Heart right ventricle (tissue), 16 donors: ENCODE data around the gene NAP1L5. TPM values are rescaled to one million over a fixed set of nuclear protein-coding genes. Genes with fewer than 3 reads are reported as not detected.

Source experiments
- ATAC-seq, 8 donors: fragments of 200-7000 bp; cut with Tn5 transposase; one replicate each; pipeline ENCODE4 v1.9.1; 2020; ENCODE audit warnings: mild to moderate bottlenecking in 8 of 8, moderate library complexity in 8 of 8, moderate number of reproducible peaks in 1 of 8
- DNase-seq, 2 donors: peaks; one replicate each; pipeline ENCODE4 v3.0.0-alpha.2; 2020
- H3K27ac ChIP-seq, 10 donors: fragments of 200-600 bp; sonication (generic) in 2 of 10; one replicate each; pipeline versions ENCODE4 v1.5.0 to v1.8.0; 2020 to 2022; ENCODE audit warnings: mild to moderate bottlenecking in 3 of 10
- H3K27me3 ChIP-seq, 7 donors: fragments of 200-600 bp; one replicate each; pipeline ENCODE4 v1.8.0; 2021 to 2022; ENCODE audit warnings: mild to moderate bottlenecking in 2 of 7
- H3K36me3 ChIP-seq, 9 donors: fragments of 200-600 bp; sonication (generic) in 1 of 9; one replicate each; pipeline versions ENCODE4 v1.5.0 to v1.8.0; 2020 to 2022; ENCODE audit warnings: mild to moderate bottlenecking in 2 of 9
- H3K4me1 ChIP-seq, 9 donors: fragments of 200-600 bp; sonication (generic) in 1 of 9; one replicate each; pipeline versions ENCODE4 v1.5.0 to v1.8.0; 2020 to 2022; ENCODE audit warnings: mild to moderate bottlenecking in 4 of 9
- H3K4me3 ChIP-seq, 10 donors: fragments of 200-600 bp; sonication (generic) in 2 of 10; one replicate each; pipeline versions ENCODE4 v1.5.0 to v1.8.0; 2020 to 2022; ENCODE audit warnings: mild to moderate bottlenecking in 7 of 10, moderate library complexity in 2 of 10
- H3K9me3 ChIP-seq, 11 donors: fragments of 200-600 bp in 10 of 11; sonication (generic) in 2 of 11; one replicate each; pipeline versions ENCODE4 v1.5.0 to v1.8.0; 2013 to 2022; ENCODE audit warnings: mild to moderate bottlenecking in 2 of 11, control low read depth in 1 of 11, moderate library complexity in 1 of 11
- WGBS, 2 donors: extraction: QIAGEN DNeasy Blood & Tissue Kit; methylation state at CpG; one replicate each; pipeline ENCODE4 v1.1.7; 2013; ENCODE audit warnings: inconsistent platforms in 1 of 2; 5-methylcytosine and 5-hydroxymethylcytosine counted together
- intact Hi-C, 10 donors: fragments of 100-400 bp; cut with DNase I; formaldehyde crosslinking; loops; one replicate each; pipeline versions ENCODE4 v1.11.1 to v1.14.2; 2022
- polyA plus RNA-seq, 2 donors: library from polyadenylated mRNA; stranded (reverse); fragments of 200-250 nt; gene quantifications; one replicate each; pipeline ENCODE4 v1.2.3, GENCODE V29; 2013
- total RNA-seq, 10 donors: library from RNA; stranded (reverse); fragmentation: NEBNext Ultra II Directional in 3 of 10; extraction: Animal tissue kit (Norgen Biotek cat#: 25700) in 3 of 10; gene quantifications; one replicate each; pipeline versions ENCODE4 v1.2.1 to v1.2.4, GENCODE V29; 2021 to 2023
- TF ChIP-seq, protein P1 (sequence below), 9 donors: fragments of 200-600 bp; sonication (generic) in 2 of 9; IDR thresholded peaks; one replicate each; pipeline versions ENCODE4 v1.5.0 to v1.8.0; 2021 to 2022; ENCODE audit warnings: antibody characterized with exemption in 9 of 9, mild to moderate bottlenecking in 5 of 9, moderate library complexity in 1 of 9
- donor health status: Arrhythmogenic right ventricular cardiomyopathy.
- donor health status: ischemic (EF 13 %, LVEDD 7.1; RV severe dilation, severe dysfunction).
- donor health status: healthy with polysubstance abuse.
- donor health status: DM: no; HTN: yes; CAD: no.
- donor health status: DM: no; HTN: no; CAD: no.
- donor health status: ischemic (EF 25% LVEDD 6.9; RV normal size, moderate dysfunction).
- donor health status: ischemic (EF 25% LVEDD 5.7; RV mildly dilated, moderate dysfunction).
- donor health status: healthy.
- donor health status: DM: yes; HTN: yes; CAD: no.
- donor health status: Ischemic cardiomyopathy.
- donor health status: ischemic (EF 35%, LVEDD 5.7; RV mildly dilated, moderate dysfunction).
- donor health status: nonischemic (EF 11% LVEDD 7.7; RV severe dilation, severe dysfunction).
- donor health status: DM: yes; HTN: yes; CAD: no.
- donor health status: PGD.
- donor health status: ischemic (EF 29% LVEDD 5.4; RV normal size, mild dysfunction).
- donor health status: nonischemic (EF 23%, LVEDD 6.1; RV moderate dilation, normal function).

Gene NAP1L5
- total and polyA plus RNA-seq, 12 donors = 2.6 to 7.9 (median 6.1) TPM

DNA sequence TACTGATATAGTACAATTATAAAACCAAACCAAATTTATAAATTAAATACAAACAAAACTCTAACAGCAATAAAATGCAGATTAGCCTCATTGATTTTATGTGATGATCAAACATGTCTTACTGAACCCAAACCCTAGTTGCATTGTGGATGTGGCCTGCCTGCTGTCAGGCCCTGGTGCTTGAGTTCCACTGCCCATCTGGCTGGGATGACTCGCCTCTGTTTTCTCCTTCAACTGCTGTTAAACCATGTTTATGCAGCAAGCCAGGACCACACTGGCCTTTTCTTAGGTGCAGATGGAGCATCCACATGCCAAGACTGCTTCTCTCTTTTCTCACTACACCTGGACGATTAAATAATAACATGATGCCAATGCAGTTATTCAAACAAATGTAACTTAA, 22.6 kb downstream of the NAP1L5 start:
- Histone ChIP-seq H3K27me3 (no peaks in the 10 kb centered on the region), H3K36me3 (peaks cover 0 to 87% (median 50%) of the 10 kb centered on the region in 9 donors), H3K9me3 (no peaks in the 10 kb centered on the region), H3K27ac (no peak overlapping the region), H3K4me3 (no peak overlapping the region), H3K4me1 (no peaks in the 10 kb centered on the region)
- 90 to 92% methylated on average over 2 of the region's 2 CpGs for WGBS, 2 donors
- intact Hi-C loops = no loop called here
- TF ChIP-seq, protein P1, sequence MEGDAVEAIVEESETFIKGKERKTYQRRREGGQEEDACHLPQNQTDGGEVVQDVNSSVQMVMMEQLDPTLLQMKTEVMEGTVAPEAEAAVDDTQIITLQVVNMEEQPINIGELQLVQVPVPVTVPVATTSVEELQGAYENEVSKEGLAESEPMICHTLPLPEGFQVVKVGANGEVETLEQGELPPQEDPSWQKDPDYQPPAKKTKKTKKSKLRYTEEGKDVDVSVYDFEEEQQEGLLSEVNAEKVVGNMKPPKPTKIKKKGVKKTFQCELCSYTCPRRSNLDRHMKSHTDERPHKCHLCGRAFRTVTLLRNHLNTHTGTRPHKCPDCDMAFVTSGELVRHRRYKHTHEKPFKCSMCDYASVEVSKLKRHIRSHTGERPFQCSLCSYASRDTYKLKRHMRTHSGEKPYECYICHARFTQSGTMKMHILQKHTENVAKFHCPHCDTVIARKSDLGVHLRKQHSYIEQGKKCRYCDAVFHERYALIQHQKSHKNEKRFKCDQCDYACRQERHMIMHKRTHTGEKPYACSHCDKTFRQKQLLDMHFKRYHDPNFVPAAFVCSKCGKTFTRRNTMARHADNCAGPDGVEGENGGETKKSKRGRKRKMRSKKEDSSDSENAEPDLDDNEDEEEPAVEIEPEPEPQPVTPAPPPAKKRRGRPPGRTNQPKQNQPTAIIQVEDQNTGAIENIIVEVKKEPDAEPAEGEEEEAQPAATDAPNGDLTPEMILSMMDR (IDR thresholded peaks at IDR 0.05) = no peak
- ATAC-seq = no peak
- no peak for DNase-seq

DNA sequence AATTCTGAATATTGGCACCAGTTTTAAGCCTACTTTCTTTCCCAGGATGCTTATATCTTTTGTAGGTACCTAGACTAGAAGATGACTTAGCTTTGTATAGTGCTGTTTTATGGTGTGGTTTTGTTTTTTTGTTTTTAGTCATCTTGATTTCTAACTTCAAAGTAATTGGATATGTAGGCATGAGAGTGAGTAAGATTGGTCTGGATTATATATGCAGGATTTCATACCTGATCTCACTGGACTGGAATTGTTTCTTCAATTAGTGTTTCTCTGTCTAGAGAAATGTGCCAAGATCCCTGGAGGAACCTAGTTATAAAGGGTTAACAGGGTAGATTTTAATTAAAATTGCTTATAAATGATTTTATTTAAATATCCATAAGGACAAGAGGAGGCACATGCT, 23.1 kb downstream of the NAP1L5 start:
- peaks cover 0 to 87% (median 51%) of the 10 kb centered on the region in 9 donors for H3K36me3 ChIP-seq

DNA sequence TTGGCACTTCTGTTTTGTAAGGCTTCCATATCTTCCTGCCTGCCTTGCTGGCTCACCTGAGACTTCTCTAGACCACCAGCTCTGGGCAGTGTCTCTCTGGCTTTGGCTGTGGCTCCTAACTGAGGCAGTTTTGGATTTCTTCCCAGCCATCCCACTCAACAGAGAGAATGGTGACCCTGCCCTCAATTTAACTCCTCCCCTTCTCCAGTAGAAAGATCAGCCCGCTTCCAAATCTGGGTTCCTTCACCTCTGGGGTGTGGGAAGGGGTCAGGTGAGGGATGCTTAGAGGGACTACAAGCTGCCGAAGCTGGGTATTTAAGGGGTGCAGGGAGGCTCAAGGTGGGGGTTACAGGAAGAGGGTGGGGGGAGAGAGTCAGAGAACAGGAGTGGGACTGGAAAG, 23.7 kb downstream of the NAP1L5 start:
- Histone ChIP-seq H3K27me3 (no peaks in the 10 kb centered on the region), H3K27ac (no peak overlapping the region), H3K36me3 (peaks cover 0 to 87% (median 47%) of the 10 kb centered on the region in 9 donors), H3K4me1 (no peaks in the 10 kb centered on the region), H3K9me3 (no peaks in the 10 kb centered on the region), H3K4me3 (no peak overlapping the region)
- DNase-seq (no peak), ATAC-seq (no peak)
- TF ChIP-seq, protein P1 (IDR thresholded peaks at IDR 0.05) = no peak
- 86 to 90% methylated on average over 2 of the region's 2 CpGs for WGBS, 2 donors
- intact Hi-C loops = no loop called here

More for the DNA sequence above, 23.1 kb downstream of the NAP1L5 start:
- H3K9me3 ChIP-seq = no peaks in the 10 kb centered on the region
- H3K27ac ChIP-seq = no peak overlapping the region
- no peak for ATAC-seq
- H3K4me3 ChIP-seq = no peak overlapping the region
- DNase-seq = no peak
- H3K27me3 ChIP-seq = no peaks in the 10 kb centered on the region
- H3K4me1 ChIP-seq = no peaks in the 10 kb centered on the region
- TF ChIP-seq, protein P1 (IDR thresholded peaks at IDR 0.05) = no peak
- intact Hi-C loops = no loop called here

DNA sequence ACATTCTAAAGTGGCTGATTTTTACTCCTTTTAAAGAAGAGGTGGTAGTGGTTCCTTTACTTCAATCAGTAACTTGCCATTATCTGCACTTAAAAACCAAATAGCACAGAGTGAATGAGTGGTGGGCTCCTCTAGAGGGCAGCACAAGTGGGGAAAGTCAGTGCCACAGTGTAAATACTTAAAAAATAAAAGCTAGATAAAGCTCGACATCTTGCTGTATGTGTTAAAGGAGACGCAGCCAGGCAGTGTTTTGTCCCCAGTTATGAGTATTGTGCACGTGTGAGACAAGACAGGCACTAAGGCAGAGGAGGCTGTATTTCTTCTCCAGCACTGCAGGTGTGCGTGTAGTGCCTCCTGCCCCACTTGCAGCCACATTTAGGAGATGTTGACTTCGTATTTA, 24.6 kb downstream of the NAP1L5 start:
- intact Hi-C loops = no loop called here
- Histone ChIP-seq H3K36me3 (peaks cover 0 to 87% (median 38%) of the 10 kb centered on the region in 9 donors), H3K4me3 (no peak overlapping the region), H3K27ac (no peak overlapping the region), H3K27me3 (no peaks in the 10 kb centered on the region), H3K4me1 (no peaks in the 10 kb centered on the region), H3K9me3 (no peaks in the 10 kb centered on the region)
- TF ChIP-seq, protein P1 (IDR thresholded peaks at IDR 0.05) = peak in 8 of 9 donors; percentile 36 to 65 (median 52)
- DNase-seq (no peak), ATAC-seq (peak in 3 of 8 donors; percentile 31 to 46 (median 43))
- 55 to 62% methylated on average over 5 of the region's 5 CpGs for WGBS, 2 donors
